Ishikawa (cell line): ENCODE measurements around the gene ZXDB.

ENCODE experiments used
- EP300 ChIP-seq: IDR thresholded peaks from 2 replicates; pipeline ENCODE4 v1.6.1; 2012; ENCODE audit warnings: borderline replicate concordance
- MAX ChIP-seq: IDR thresholded peaks from 2 replicates; pipeline ENCODE4 v1.6.1; 2012
- REST ChIP-seq: IDR thresholded peaks from 2 replicates; pipeline ENCODE4 v1.6.1; 2012; ENCODE audit warnings: low read depth, mild to moderate bottlenecking

GRCh38 chrX:57596109-57596508, 4.3 kb downstream of the ZXDB start:
- no peak for TF ChIP-seq REST
- TF ChIP-seq MAX, result no peak
- TF ChIP-seq EP300, result no peak
